HL-60/S4 (cell line): ENCODE data around the gene CTR9.

Source experiments
- in situ Hi-C: fragments of 300-500 bp; cut with MboI; formaldehyde crosslinking; loops from 2 replicates; pipeline ENCODE4 v1.14.3; 2022; ENCODE audit warnings: low sequenced_read_pairs

Gene CTR9

GRCh38 chr11:10742460-10743208 lies 8.4 kb upstream of the CTR9 start:
- in situ Hi-C loops, result no loop called here

GRCh38 chr11:10743354-10744000 lies 7.6 kb upstream of the CTR9 start:
- in situ Hi-C loops, result no loop called here

DNA sequence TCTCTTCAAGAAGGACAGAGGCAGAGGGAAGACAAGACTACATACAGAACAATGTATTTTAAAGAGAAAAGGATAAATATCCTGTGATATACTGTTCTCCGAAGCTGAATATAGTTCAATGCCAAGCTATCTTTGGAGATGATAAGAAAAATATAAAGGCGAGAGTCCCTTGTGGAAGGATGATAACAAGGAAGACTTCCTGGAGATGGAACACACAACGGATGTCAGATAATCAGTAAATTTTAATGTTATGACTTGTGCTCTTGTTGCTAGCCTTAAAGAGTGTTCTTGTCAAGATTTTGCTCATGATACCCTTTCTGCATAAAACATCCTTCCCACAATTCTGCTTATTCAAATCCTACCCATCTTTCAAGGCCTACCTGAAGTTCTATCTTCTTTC lies 6.8 kb upstream of the CTR9 start:
- in situ Hi-C loops, result no loop called here

GRCh38 chr11:10746871-10747270 lies 4.2 kb upstream of the CTR9 start:
- in situ Hi-C loops, result no loop called here

DNA sequence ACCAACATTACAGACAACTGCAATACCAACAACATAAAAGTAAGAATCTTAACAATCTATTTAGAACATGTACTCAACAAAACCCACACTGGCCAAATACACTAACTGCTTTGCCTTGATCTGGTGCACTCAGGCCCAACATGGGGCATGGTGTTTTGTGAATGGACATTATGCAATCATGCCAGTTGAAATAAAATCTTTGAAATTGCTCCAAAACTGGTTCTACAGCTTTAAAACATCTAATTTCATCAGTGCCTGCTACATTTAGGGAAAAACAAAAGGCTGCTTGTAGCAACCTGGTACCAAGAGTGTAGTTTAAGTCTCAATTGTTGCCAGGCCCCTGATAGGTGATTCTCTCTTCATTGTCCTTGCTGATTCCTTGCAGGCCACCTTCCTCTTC lies 3.3 kb upstream of the CTR9 start:
- in situ Hi-C loops, result no loop called here

- in situ Hi-C loops, result no loop called here
Measured at GRCh38 chr11:10749476-10749875, 1.6 kb upstream of the CTR9 start.

DNA sequence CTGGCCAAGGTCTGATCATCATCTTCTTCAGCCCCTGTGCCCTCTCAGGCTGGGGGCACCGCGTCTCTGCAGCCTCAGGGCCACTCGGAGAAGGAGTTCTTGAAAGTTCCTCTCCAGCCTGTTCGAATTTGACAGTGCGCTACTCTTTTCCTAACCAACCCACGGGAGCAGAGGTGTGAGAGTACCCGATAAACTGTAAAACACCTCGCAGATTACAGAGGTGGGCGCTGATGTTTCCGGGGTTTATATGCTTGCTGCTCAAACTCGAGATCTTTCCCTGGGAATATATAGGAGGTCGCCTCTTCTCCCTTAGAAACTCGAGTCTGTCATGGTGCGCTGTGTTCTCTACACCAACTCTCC lies 515 bp downstream of the CTR9 start:
- in situ Hi-C loops, result no loop called here

DNA sequence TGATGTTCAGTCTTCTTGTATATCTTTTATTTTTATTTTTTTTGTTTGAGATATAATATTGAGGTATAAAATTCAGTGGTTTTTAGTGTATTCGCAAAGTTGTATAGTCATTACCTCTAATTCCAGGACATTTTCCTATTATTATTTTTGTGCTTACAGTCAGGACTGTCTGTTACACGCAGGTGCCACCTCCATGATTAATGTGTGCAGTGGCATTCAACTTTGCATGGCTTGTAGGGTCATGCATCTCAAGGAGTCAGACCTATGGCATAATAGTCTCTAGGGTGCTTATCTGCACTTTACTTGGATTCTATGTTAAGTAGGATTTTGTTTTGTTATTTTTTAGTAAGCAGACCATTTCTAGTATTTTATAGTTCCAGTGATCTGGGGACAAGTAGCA lies 1.0 kb downstream of the CTR9 start:
- in situ Hi-C loops, result no loop called here

- in situ Hi-C loops, result no loop called here
Measured at GRCh38 chr11:10752486-10752885, 1.4 kb downstream of the CTR9 start.

DNA sequence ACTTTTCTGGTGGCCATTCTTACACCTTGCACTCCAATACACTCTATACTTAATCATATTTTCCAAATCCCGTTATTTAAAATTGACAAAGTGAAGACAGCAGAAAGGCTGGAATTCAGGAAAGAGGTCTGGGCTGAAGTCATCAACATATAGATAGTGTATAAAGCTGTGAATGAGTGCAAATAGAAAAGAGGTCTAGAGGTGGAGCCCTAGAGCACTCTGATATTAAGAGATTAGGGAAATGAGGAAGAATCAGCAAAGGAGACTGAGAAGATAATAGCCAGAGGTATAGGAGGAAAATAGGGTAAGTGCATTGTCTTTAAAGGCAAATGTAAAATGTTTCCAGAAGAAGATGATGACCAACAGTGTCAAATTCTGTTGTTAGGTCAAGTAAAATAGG lies 7.9 kb downstream of the CTR9 start:
- in situ Hi-C loops, result no loop called here

- in situ Hi-C loops, result no loop called here
Measured at GRCh38 chr11:10761085-10761698, 10.1 kb downstream of the CTR9 start.

- in situ Hi-C loops, result no loop called here
Measured at GRCh38 chr11:10762185-10762584, 11.1 kb downstream of the CTR9 start.

GRCh38 chr11:10762913-10763421 lies 11.9 kb downstream of the CTR9 start:
- in situ Hi-C loops, result no loop called here

DNA sequence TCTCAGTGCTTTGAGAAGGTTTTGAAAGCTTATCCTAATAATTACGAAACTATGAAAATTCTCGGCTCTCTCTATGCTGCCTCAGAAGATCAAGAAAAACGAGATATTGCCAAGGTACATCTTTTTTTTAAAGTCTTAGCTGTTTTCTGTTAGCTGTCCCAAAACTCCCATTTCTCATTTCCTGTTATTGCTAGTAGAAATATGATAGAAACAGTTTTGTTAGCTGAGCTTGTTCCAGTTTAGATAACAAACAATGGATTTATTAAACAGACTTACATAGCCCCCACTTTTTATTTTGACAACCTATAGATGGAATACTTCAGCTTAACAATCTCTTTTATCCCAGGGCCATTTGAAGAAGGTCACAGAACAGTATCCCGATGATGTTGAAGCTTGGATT lies 12.7 kb downstream of the CTR9 start:
- in situ Hi-C loops, result no loop called here

DNA sequence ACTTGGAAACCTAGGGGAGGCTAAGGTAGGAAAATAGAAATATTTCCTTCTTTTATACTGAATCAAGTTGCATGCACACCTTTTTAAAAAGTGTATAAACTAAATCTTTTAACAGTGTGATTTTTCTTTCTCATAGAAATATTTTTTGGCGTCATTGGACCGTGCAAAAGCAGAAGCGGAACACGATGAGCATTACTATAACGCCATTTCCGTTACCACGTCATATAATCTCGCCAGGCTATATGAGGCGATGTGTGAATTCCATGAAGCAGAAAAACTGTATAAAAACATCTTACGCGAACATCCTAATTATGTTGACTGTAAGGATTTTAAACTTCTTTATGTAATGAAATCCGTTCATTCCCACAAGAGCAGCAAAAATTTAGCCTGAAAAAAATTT lies 13.4 kb downstream of the CTR9 start:
- in situ Hi-C loops, result no loop called here

DNA sequence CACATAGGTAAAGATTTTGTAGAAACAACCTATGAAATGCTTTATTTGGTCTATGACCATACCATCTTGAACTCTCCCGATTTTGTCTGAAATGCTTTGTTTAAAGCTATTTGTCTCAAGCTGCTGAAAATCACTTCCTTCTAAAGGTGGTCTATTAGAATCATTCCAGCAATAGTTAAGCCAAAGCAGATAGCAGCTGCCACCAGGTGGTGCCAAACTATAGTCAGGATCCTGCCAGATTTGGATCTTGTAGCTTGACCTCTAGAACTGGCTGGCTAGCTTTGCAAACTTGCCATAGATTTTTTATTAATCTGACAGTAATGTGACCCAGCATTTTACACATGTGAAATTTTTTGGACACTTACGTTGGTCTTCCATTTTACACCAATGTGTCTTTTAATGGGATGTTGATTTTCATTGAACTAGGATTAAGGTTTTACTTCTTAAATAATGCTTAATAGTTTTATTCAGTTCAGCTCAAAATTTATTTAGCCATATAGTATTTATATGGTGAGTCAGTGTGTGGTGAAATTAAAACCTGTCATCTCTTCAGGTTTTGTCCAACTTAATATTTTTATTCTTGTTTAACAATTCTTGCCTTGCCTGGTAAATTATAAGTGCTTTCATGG lies 19.7 kb downstream of the CTR9 start:
- in situ Hi-C loops, result no loop called here

GRCh38 chr11:10771457-10771856 lies 20.4 kb downstream of the CTR9 start:
- in situ Hi-C loops, result no loop called here

- in situ Hi-C loops, result loop anchor here (25.0 kb wide), 1 partner anchor 1012 kb away; no protein-coding TSS in a partner anchor
Measured at GRCh38 chr11:10774811-10775210, 23.8 kb downstream of the CTR9 start.

- in situ Hi-C loops, result loop anchor here (25.0 kb wide), 1 partner anchor 1010 kb away; no protein-coding TSS in a partner anchor
Measured at GRCh38 chr11:10777393-10777793, 26.3 kb downstream of the CTR9 start.

- in situ Hi-C loops, result loop anchor here (25.0 kb wide), 1 partner anchor 1009 kb away; no protein-coding TSS in a partner anchor
Measured at GRCh38 chr11:10777806-10778205, 26.8 kb downstream of the CTR9 start.

GRCh38 chr11:10778217-10778970 lies 27.3 kb downstream of the CTR9 start:
- in situ Hi-C loops, result loop anchor here (25.0 kb wide), 1 partner anchor 1009 kb away; no protein-coding TSS in a partner anchor
